ENCODE data around the gene SURF2.
A peak's percentile ranks its signal among the peaks of the same experiment; 100 is the strongest.

SURF2 gene

GRCh38 chr9:133347515-133347984 is 8.8 kb upstream of the SURF2 start:
- no peak for TF ChIP-seq CTCF (IDR thresholded peaks at IDR 0.05)

GRCh38 chr9:133347985-133348717 is 8.2 kb upstream of the SURF2 start, which contains the start of the genes MED22 and RPL7A:
MED22 (minus strand) TSS chr9:133348131; CDS start chr9:133346662, 1,469 bp downstream.
RPL7A (plus strand) TSS chr9:133348218; CDS start chr9:133348244, 26 bp downstream.
- no peak for TF ChIP-seq CTCF (IDR thresholded peaks at IDR 0.05)

- no peak for TF ChIP-seq CTCF (IDR thresholded peaks at IDR 0.05)
Measured at GRCh38 chr9:133348718-133349573, 7.4 kb upstream of the SURF2 start.

GRCh38 chr9:133349965-133350616 is 6.3 kb upstream of the SURF2 start:
- no peak for TF ChIP-seq CTCF (IDR thresholded peaks at IDR 0.05)

- TF ChIP-seq CTCF (IDR thresholded peaks at IDR 0.05), result no peak
Measured at GRCh38 chr9:133351526-133351907, 4.8 kb upstream of the SURF2 start.

GRCh38 chr9:133351908-133352634 is 4.3 kb upstream of the SURF2 start:
- TF ChIP-seq CTCF (IDR thresholded peaks at IDR 0.05), result peak; percentile 72

Data from LNCAP (cell line).